AG09319 (cell line): ENCODE results near the gene CDH23.

Experiments used
- DNase-seq: peaks from one replicate; pipeline ENCODE4 v3.0.0-alpha.2; 2010; ENCODE audit warnings: low read depth; ENCODE audit errors: extremely low read depth
- TF ChIP-seq, protein P1 (sequence below): IDR thresholded peaks from 2 replicates; pipeline ENCODE4 v1.5.1; 2011; ENCODE audit warnings: low read depth, mild to moderate bottlenecking, inconsistent platforms, low read length, moderate library complexity

The CDH23 gene

DNA sequence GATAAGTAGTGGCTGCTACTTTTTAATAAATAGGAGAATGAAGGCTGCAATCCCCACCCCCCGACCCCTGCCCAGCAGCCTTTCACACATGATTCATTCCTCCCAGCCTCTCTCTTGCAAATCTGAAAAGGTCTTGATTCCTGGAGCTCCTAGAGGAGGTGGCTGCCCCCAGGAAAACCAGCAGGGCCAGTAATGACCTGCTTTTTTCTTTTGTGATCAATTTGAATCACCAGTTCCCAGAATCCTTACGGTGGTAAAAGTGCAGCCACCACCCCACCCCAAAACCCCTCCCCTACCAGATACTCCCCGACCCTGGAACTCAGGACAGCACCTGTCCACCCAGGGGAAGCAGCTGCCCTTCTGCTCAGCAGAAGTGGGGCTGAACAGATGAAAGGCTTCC lies 213.9 kb downstream of the CDH23 start:
- no peak for DNase-seq
- TF ChIP-seq, protein P1, sequence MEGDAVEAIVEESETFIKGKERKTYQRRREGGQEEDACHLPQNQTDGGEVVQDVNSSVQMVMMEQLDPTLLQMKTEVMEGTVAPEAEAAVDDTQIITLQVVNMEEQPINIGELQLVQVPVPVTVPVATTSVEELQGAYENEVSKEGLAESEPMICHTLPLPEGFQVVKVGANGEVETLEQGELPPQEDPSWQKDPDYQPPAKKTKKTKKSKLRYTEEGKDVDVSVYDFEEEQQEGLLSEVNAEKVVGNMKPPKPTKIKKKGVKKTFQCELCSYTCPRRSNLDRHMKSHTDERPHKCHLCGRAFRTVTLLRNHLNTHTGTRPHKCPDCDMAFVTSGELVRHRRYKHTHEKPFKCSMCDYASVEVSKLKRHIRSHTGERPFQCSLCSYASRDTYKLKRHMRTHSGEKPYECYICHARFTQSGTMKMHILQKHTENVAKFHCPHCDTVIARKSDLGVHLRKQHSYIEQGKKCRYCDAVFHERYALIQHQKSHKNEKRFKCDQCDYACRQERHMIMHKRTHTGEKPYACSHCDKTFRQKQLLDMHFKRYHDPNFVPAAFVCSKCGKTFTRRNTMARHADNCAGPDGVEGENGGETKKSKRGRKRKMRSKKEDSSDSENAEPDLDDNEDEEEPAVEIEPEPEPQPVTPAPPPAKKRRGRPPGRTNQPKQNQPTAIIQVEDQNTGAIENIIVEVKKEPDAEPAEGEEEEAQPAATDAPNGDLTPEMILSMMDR, result no peak

GRCh38 chr10:71611131-71611530 lies 214.4 kb downstream of the CDH23 start:
- no peak for DNase-seq
- TF ChIP-seq, protein P1, result no peak

GRCh38 chr10:71611709-71612422 lies 215.1 kb downstream of the CDH23 start:
- DNase-seq, result no peak
- TF ChIP-seq, protein P1, result no peak

- TF ChIP-seq, protein P1, result no peak
- no peak for DNase-seq
Measured at GRCh38 chr10:71613261-71613777, 216.6 kb downstream of the CDH23 start.

DNA sequence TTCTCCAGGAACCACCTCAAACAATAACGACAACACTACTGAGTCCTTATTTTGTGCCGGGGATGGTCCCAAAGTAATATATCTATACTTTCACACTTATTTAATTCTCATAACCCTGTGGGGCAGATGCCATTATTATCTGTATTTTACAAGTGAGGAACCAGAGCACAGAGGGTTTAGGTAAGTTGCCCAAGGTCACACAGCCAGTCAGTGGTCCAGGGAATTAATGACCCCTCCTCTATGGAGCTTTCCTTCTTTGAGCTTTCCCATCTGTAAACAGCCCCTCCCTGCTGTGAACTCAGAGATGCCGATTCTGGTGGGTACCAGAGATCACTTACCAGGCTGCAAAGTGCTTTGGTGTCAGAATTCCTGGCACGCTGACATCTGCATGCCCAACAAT lies 217.2 kb downstream of the CDH23 start:
- no peak for DNase-seq
- TF ChIP-seq, protein P1, result no peak

- no peak for DNase-seq
- TF ChIP-seq, protein P1, result no peak
Measured at GRCh38 chr10:71614946-71615345, 218.2 kb downstream of the CDH23 start.

- DNase-seq, result no peak
- TF ChIP-seq, protein P1, result no peak
Measured at GRCh38 chr10:71615538-71616329, 219.0 kb downstream of the CDH23 start.
